Measurements from ENCODE around the gene GAPDH.

DNA sequence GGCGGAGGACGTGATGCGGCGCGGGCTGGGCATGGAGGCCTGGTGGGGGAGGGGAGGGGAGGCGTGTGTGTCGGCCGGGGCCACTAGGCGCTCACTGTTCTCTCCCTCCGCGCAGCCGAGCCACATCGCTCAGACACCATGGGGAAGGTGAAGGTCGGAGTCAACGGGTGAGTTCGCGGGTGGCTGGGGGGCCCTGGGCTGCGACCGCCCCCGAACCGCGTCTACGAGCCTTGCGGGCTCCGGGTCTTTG, 303 bp downstream of the GAPDH start:
- TF ChIP-seq, protein P1, sequence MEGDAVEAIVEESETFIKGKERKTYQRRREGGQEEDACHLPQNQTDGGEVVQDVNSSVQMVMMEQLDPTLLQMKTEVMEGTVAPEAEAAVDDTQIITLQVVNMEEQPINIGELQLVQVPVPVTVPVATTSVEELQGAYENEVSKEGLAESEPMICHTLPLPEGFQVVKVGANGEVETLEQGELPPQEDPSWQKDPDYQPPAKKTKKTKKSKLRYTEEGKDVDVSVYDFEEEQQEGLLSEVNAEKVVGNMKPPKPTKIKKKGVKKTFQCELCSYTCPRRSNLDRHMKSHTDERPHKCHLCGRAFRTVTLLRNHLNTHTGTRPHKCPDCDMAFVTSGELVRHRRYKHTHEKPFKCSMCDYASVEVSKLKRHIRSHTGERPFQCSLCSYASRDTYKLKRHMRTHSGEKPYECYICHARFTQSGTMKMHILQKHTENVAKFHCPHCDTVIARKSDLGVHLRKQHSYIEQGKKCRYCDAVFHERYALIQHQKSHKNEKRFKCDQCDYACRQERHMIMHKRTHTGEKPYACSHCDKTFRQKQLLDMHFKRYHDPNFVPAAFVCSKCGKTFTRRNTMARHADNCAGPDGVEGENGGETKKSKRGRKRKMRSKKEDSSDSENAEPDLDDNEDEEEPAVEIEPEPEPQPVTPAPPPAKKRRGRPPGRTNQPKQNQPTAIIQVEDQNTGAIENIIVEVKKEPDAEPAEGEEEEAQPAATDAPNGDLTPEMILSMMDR (IDR thresholded peaks at IDR 0.05), result no peak
- TF ChIP-seq POLR2A (IDR thresholded peaks at IDR 0.05), result no peak

All from lower leg skin (tissue), 3 donors.